CD4-positive, alpha-beta T cell treated with Interleukin-2 at 100 ng/mL for 4 hours (primary cell): Measurements from ENCODE around the gene BCAS3.
"Not testable (repeated sequence)": the region's sequence is repeated elsewhere in the genome, so short reads cannot be mapped to it uniquely, and the experiment has no call there.

Experiments
- DNase-seq: peaks from one replicate; pipeline ENCODE4 v3.0.0-alpha.2; 2020; ENCODE audit warnings: low spot score

Gene BCAS3

GRCh38 chr17:60941028-60941427 lies 263.4 kb downstream of the BCAS3 start:
- no peak for DNase-seq

GRCh38 chr17:60941571-60941970 lies 263.9 kb downstream of the BCAS3 start:
- DNase-seq, result no peak

DNA sequence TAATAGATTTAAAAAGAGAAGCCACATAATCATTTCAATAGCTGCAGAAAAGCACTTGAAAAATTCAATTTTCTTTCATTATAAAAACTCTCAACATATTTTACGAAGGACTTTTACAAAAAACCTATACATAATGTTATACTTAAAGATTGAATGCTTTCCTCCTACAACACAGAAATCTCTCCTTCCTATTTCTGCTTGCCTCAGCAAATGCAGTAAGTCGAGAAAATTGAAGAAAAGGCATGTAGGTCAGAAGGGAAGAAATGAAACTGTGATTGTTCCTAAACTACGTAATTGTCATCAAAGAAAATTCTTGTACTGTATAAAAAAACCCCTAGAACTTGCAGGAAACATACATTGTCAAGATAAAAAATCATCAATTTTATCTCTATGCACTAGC lies 267.1 kb downstream of the BCAS3 start:
- DNase-seq, result no peak

- no peak for DNase-seq
These were observed 269.4 kb downstream of the BCAS3 start for GRCh38 chr17:60947100-60947499.

DNA sequence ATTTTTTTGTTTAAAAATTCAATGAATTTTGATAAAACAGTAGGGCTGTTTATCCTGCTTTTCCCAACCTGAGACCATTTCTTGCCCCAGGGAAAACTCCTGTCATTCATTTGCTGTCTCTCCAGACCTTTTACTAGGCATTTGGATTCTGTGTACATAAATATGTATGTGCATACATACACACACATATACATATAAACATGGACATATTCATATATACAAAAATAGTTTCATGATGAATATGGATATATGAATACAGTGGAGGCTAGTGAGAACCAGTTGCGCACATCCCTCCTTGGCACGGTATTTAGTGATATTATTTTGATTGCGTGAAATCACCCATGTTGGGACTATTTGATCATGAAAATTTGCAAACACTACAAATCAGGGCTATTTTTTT lies 269.9 kb downstream of the BCAS3 start:
- DNase-seq, result no peak

DNA sequence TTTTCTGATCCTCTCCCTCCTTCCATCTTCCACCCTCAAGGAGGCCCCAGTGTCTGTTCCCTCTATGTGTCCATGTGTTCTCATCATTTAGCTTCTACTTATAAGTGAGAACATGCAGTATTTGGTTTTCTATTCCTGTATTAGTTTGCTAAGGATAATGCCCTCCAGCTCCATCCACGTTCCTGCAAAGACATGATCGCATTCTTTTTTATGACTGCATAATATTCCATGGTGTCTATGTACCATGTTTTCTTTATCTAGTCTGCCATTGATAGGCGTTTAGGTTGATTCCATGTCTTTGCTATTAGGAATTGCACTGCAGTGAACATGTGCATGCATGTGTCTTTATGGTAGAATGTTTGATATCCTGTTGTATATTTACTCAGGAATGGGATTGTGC lies 275.1 kb downstream of the BCAS3 start:
- DNase-seq, result no peak

DNA sequence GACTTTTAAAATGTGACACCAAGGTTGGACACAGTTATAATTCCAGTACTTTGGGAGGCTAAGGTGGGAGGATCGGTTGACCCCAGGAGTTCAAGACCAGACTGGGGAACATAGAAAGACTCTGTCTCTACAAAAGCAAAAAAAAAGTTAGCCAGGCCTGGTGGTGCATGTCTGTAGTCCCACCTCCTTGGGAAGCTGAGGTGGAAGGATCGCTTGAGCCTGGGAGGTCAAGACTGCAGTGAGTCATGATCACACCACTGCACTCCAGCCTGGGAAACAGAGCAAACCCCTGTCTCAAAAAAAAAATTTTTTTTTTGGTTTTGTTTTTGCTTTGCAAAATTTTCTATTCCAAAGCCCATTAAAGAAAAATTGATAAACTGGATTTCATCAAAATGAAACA lies 281.4 kb downstream of the BCAS3 start:
- DNase-seq, result no peak

- no peak for DNase-seq
These were observed 282.0 kb downstream of the BCAS3 start for GRCh38 chr17:60959696-60960095.

DNA sequence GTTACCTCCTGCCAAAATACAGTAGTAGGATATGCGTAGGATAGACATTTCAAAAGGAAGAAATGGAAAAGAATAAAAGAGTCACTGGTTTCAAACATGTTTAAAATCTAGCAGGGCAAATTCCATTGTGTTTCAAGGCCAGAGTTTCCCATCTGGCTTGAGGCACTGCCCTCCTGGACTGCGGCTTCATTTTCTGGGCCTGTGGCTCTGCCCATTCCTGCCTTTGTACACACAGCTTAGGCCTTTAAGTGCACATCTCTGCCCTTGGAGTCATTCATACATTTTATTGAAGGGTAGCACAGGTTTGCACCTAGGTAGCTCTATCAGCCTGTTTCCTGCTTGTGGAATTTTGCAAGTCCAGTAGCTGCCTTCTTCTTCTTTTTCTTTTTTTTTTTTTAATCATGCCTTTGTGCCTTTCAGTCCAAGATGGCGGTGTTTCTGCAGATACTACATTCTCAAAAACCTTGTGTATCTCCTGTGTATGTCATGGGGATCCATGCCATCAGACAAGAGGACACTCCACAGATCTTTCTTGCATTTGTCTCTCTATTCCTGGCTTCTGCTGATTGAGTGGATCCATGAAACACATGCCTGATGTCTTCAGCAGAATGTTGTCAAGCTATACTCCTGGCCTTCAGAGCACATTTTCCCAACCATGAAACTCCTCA lies 282.9 kb downstream of the BCAS3 start:
- DNase-seq, result no peak

DNA sequence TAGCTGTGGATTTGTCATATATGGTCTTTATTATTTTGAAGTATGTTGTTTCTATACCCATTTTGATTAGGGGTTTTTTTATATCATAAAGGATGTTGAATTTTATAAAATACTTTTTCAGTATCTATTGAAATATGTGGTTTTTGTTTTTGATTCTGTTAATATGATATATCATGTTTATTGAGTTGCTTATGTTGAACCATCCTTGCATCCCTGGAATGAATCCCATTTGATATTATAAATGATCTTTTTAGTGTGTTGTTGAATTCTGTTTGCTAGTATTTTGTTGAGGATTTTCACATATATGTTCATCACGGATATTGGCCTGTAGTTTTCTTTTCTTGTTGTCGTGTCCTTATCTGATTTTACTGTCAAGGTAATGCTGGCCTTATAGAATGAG lies 286.5 kb downstream of the BCAS3 start:
- no peak for DNase-seq

DNA sequence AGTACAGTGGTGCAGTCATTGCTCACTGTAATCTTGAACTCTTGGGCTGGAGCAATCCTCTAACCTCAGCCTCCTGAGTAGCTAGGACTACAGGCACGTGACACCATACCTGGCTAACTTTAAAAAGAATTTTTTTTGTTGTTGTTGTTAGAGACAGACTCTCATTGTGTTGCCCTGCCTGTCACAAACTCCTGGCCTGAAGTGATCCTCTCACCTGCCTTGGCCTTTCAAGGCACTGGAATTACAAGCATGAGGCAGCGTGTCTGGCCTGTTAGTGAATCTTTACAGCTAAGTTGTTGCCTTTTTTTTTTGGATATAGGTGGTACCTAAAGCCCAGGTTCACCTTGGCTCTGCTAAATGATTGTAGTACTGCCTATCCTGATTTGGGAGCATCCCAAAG lies 290.6 kb downstream of the BCAS3 start:
- DNase-seq, result no peak

GRCh38 chr17:60969500-60970037 lies 291.9 kb downstream of the BCAS3 start:
- no peak for DNase-seq

DNA sequence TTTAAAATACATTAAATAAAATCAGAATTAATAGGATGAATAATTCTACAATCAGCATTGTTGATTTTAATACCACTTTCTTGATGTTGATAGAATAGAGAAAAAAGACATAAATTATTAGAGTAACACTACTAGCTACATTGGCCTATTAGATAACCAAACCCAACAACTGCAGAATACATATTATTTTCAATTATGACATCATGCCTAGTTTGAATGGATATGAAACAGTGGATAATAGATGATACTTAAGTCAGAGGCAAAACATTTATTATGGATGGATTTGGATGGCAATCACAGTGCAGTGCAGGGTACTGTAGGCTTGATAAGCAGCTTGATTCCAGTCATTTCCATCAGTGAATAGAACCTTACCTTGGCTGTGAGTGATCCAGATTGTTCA lies 293.1 kb downstream of the BCAS3 start:
- no peak for DNase-seq

- peak; percentile 22 for DNase-seq
These were observed 294.1 kb downstream of the BCAS3 start for GRCh38 chr17:60971515-60972369.

DNA sequence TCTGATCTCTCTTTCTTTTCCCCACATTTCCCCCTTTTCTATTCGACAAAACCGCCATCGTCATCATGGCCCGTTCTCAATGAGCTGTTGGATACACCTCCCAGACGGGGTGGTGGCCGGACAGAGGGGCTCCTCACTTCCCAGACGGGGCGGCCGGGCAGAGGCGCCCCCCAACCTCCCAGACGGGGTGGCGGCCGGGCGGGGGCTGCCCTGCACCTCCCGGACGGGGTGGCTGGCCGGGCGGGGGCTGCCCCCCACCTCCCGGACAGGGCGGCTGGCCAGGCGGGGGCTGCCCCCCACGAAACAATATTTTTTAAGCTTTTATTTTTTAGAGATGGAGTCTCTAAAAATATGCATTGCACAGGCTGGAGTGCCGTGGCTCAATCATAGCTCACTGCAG lies 299.2 kb downstream of the BCAS3 start:
- DNase-seq, result not testable (repeated sequence)

GRCh38 chr17:60989379-60989778 lies 311.7 kb downstream of the BCAS3 start:
- no peak for DNase-seq

- DNase-seq, result no peak
These were observed 312.2 kb downstream of the BCAS3 start for GRCh38 chr17:60989846-60990245.

GRCh38 chr17:60993497-60993896 lies 315.8 kb downstream of the BCAS3 start:
- no peak for DNase-seq

DNA sequence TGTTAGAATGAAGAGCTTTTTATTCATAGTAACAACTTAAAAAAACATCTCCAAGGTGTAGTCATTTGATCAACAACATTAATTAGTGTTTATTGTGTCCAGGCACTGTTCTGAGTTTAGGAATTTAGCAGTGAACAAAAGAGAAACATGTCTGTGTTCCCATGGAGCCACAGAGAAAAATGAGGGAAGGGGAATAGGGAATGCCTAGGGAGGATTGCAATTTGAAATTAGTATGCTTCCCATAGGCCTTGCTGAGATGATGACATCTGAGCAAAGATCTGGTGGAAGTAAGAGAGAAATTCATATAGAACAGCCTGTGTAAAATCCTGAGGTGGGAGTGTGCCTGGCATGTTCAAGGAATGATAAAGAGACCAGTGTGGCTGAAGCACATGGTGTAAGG lies 318.0 kb downstream of the BCAS3 start:
- no peak for DNase-seq

- no peak for DNase-seq
These were observed 323.3 kb downstream of the BCAS3 start for GRCh38 chr17:61000911-61001310.

- DNase-seq, result peak; percentile 26
These were observed 324.7 kb downstream of the BCAS3 start for GRCh38 chr17:61002316-61002736.

DNA sequence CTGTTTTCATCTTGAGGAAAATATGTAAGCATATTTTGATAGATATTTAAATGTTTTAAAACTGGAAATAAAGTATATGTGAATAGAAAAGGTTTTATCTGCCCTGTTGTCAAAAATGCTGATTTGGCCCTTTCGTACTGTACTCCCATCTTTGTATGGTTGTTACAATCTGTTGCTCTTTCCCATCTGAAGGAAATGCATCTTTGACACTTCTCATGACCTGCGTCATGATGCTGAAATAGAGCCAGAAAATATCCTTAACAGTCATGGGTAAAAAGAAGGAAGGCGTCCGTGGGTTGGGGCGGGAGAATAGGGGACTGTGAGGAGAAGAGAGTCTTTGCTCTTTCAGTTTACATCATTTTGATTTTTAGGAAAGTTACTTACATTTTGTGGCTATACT lies 327.7 kb downstream of the BCAS3 start:
- no peak for DNase-seq

GRCh38 chr17:61005958-61006357 lies 328.3 kb downstream of the BCAS3 start:
- DNase-seq, result not testable (repeated sequence)
